GM12878 (cell line): Measurements from ENCODE around the gene RBM26. TPM values are rescaled to one million over a fixed set of nuclear protein-coding genes. Genes with fewer than 3 reads are reported as not detected.

Experiments
- ATAC-seq: fragments of 200-7000 bp; cut with Tn5 transposase; 3 replicates; pipeline ENCODE4 v1.9.1; 2020; ENCODE audit warnings: mild to moderate bottlenecking, moderate library complexity
- BruUV-seq: library from RNA; stranded (reverse); fragments of 400-500 nt; replicated peaks from 2 replicates; lab custom pipeline; 2021; lab: Mats Ljungman, UMichigan
- CTCF ChIA-PET: fragments of 300-600 bp; sonication (Branson Sonifier 250); formaldehyde crosslinking; extraction: SDS; loops from one replicate; lab custom pipeline; 2021; ENCODE audit warnings: inconsistent platforms; lab: Yijun Ruan, JAX
- POLR2A ChIA-PET: fragments of 350-600 bp; formaldehyde crosslinking; extraction: SDS; loops from one replicate; lab custom pipeline; 2021; ENCODE audit warnings: inconsistent platforms; lab: Charles Lee
- RAD21 ChIA-PET: fragments of 300-600 bp; sonication (Branson Sonifier 250); formaldehyde crosslinking; loops from one replicate; lab custom pipeline; 2023; ENCODE audit warnings: antibody characterized with exemption; ENCODE audit not compliant: unreplicated experiment; lab: Charles Lee
- SMC1A ChIA-PET: fragments of 300-600 bp; sonication (Branson Sonifier 250); formaldehyde crosslinking; loops from one replicate; lab custom pipeline; 2023; ENCODE audit not compliant: unreplicated experiment, uncharacterized antibody; lab: Charles Lee
- DNase-seq: peaks from one replicate; pipeline ENCODE4 v3.0.0-alpha.2; 2011; ENCODE audit warnings: low read depth, low spot score
- FAIRE-seq: peaks from 3 replicates; lab custom pipeline; 2011; peaks lifted over from hg19 to GRCh38; lab: Jason Lieb, UNC
- H2AFZ ChIP-seq: 2 replicates; pipeline ENCODE4 v1.6.0; 2011; ENCODE audit warnings: low read depth, low read length, control low read depth; ENCODE audit not compliant: control insufficient read depth
- H3K27ac ChIP-seq: 2 replicates; pipeline ENCODE4 v1.5.1; 2011; ENCODE audit warnings: control low read depth; ENCODE audit not compliant: control insufficient read depth, insufficient read depth
- H3K27me3 ChIP-seq, 2 experiments: replicated peaks in 1 of 2; 2 replicates each; pipeline versions ENCODE4 v1.6.0 to v1.6.1; 2011; ENCODE audit warnings: low read length in 1 of 2; ENCODE audit not compliant: control insufficient read depth in 2 of 2, insufficient read depth in 2 of 2
- H3K36me3 ChIP-seq, 2 experiments: 2 replicates each; pipeline ENCODE4 v1.5.1; 2011; ENCODE audit warnings: low read length in 1 of 2; ENCODE audit not compliant: control insufficient read depth in 2 of 2, insufficient read depth in 2 of 2
- H3K4me1 ChIP-seq: 2 replicates; pipeline ENCODE4 v1.6.1; 2011; ENCODE audit warnings: mild to moderate bottlenecking, low read length, moderate library complexity, mixed read lengths; ENCODE audit not compliant: control insufficient read depth, insufficient read depth
- H3K4me2 ChIP-seq: 2 replicates; pipeline ENCODE4 v1.6.0; 2011; ENCODE audit warnings: control low read depth; ENCODE audit not compliant: control insufficient read depth, insufficient read depth
- H3K4me3 ChIP-seq: fragments of 200-600 bp; sonication (generic); 2 replicates; pipeline ENCODE4 v1.5.1; 2016
- H3K79me2 ChIP-seq: 2 replicates; pipeline ENCODE4 v1.6.0; 2011; ENCODE audit warnings: low read length; ENCODE audit not compliant: control insufficient read depth, insufficient read depth
- H3K9ac ChIP-seq: 2 replicates; pipeline ENCODE4 v1.8.0; 2011; ENCODE audit warnings: low read length, control low read depth, mixed read lengths; ENCODE audit not compliant: control insufficient read depth, insufficient read depth
- H3K9me3 ChIP-seq: replicated peaks from 3 replicates; pipeline ENCODE4 v1.5.1; 2011; ENCODE audit warnings: mild to moderate bottlenecking, low read length; ENCODE audit not compliant: control insufficient read depth, insufficient read depth
- H4K20me1 ChIP-seq: 2 replicates; pipeline ENCODE4 v1.6.0; 2011; ENCODE audit not compliant: control insufficient read depth, insufficient read depth
- E2F8 ChIP-seq: fragments of 450-650 bp; IDR thresholded peaks from 2 replicates; pipeline ENCODE4 v1.6.1; 2018; ENCODE audit warnings: mild to moderate bottlenecking, low read depth, moderate library complexity; ENCODE audit not compliant: partially characterized antibody
- GATAD2B ChIP-seq: fragments of 450-650 bp; conservative IDR thresholded peaks from 2 replicates; pipeline ENCODE4 v1.6.1; 2017; ENCODE audit warnings: low read depth, mild to moderate bottlenecking, moderate library complexity
- IKZF1 ChIP-seq: fragments of 450-650 bp; conservative IDR thresholded peaks from 2 replicates; pipeline ENCODE4 v1.6.1; 2017; ENCODE audit warnings: antibody characterized with exemption, mild to moderate bottlenecking
- MYC ChIP-seq: IDR thresholded peaks from 2 replicates; pipeline ENCODE4 v1.6.1; 2011; ENCODE audit warnings: mild to moderate bottlenecking, low read length, moderate library complexity, inconsistent platforms; ENCODE audit not compliant: insufficient read depth, insufficient replicate concordance, insufficient read length, severe bottlenecking
- RFX5 ChIP-seq: IDR thresholded peaks from 2 replicates; pipeline ENCODE4 v1.6.1; 2011; ENCODE audit warnings: low read depth, low read length, improper control_type of control experiment
- SMC3 ChIP-seq: IDR thresholded peaks from 2 replicates; pipeline ENCODE4 v1.6.1; 2011; ENCODE audit warnings: low read length, improper control_type of control experiment, borderline replicate concordance
- ZSCAN29 ChIP-seq: fragments of 450-650 bp; IDR thresholded peaks from 2 replicates; pipeline ENCODE4 v1.6.1; 2017; ENCODE audit warnings: mild to moderate bottlenecking, moderate library complexity
- WGBS: methylation state at CpG from one replicate; pipeline ENCODE4 v1.1.6; 2016; ENCODE audit warnings: low lambda C conversion rate; ENCODE audit not compliant: insufficient replicate concordance, insufficient coverage; ENCODE audit errors: missing lambda C conversion rate; 5-methylcytosine and 5-hydroxymethylcytosine counted together
- in situ Hi-C: fragments of 300-500 bp; cut with MboI; formaldehyde crosslinking; loops from 9 replicates; pipeline ENCODE4 v1.14.3; 2018; ENCODE audit warnings: mixed read lengths
- intact Hi-C: fragments of 100-400 bp; cut with micrococcal nuclease; formaldehyde crosslinking; loops from one replicate; pipeline ENCODE4 v1.14.2; 2022; ENCODE audit not compliant: unreplicated experiment
- polyA plus RNA-seq, 11 experiments: library from polyadenylated mRNA; depleted of rRNA in 4 of 11; unstranded in 6 of 11; stranded (reverse) in 5 of 11; fragments of >200 nt; fragmentation: Nextera tagmentation in 4 of 11; fragmentation: Illumina TruSeq in 1 of 11; extraction: Ambion mirVana in 4 of 11; extraction: Trizol in 1 of 11; gene quantifications; 1 replicate in 1 of 11; 2 replicates in 10 of 11; pipeline versions ENCODE4 v1.2.1 to v1.2.3, GENCODE V29; 2011 to 2016; ENCODE audit warnings: inconsistent platforms in 2 of 11, missing spikeins in 2 of 11, low read depth in 1 of 11
- total RNA-seq, 4 experiments: library from RNA; depleted of rRNA in 3 of 4; stranded (reverse); fragments of >200 nt in 3 of 4; fragmentation: Illumina TruSeq in 1 of 4; extraction: Trizol in 1 of 4; gene quantifications; 2 replicates each; pipeline versions ENCODE4 v1.2.1 to v1.2.3, GENCODE V29; 2013 to 2021

Gene RBM26
- total and polyA plus RNA-seq, 10 of the 15 experiments (the other 5 are each of a cell fraction or from before 2014, with no cell fraction given), result 17.6 to 71.3 (median 38.9) TPM

GRCh38 chr13:79320433-79320832 is 85.6 kb downstream of the RBM26 start:
- ChIA-PET CTCF (no interaction called here), SMC1A (no interaction called here), RAD21 (no interaction called here), POLR2A (no interaction called here)
- TF ChIP-seq E2F8 (no peak), SMC3 (no peak), IKZF1 (no peak), RFX5 (no peak), GATAD2B (no peak), ZSCAN29 (no peak), MYC (no peak)
- no peak overlapping the region for H3K4me2 ChIP-seq
- in situ Hi-C loops (no loop called here), intact Hi-C loops (loop anchor here (10.0 kb wide), 1 partner anchor 1186 kb away; no protein-coding TSS in a partner anchor)
- H3K79me2 ChIP-seq, result no peaks in the 10 kb centered on the region
- H3K27me3 ChIP-seq, result no peaks in the 10 kb centered on the region
- WGBS, result 0% methylated on average over 1 of the region's 1 CpG
- H3K9ac ChIP-seq, result no peak overlapping the region
- FAIRE-seq (no peak), ATAC-seq (no peak), DNase-seq (no peak)
- no TSS peak for BruUV-seq
- H4K20me1 ChIP-seq, result no peaks in the 10 kb centered on the region
- no peak overlapping the region for H3K4me3 ChIP-seq
- H3K27ac ChIP-seq, result no peak overlapping the region
- H2AFZ ChIP-seq, result no peak overlapping the region
- H3K9me3 ChIP-seq, result no peaks in the 10 kb centered on the region
- no peaks in the 10 kb centered on the region for H3K4me1 ChIP-seq
- H3K36me3 ChIP-seq, result peaks cover 0 to 3% of the 10 kb centered on the region in 2 experiments; a peak in 2 of 4 replicates
